ENCODE results near the gene EIF4G3.

DNA sequence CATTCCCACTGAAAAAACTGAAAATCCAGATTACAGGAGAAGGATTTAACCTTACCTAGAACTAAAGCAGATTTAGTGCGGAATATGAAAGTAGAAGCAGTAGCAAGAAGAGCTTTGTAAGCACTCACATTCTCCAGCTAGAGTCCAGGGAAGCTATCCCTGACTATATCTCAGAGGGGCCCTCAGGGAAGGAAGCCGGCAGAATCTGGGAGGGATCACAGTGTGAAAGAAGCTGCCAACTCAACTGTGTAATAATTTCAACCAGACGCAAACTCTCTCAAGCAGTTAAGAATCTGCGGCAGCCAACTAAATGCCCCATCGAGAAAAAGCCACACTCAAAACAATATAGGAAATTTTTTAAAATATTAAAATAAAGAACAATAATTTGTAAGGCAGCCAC, 163.8 kb downstream of the EIF4G3 start:
- TF ChIP-seq, protein P1, sequence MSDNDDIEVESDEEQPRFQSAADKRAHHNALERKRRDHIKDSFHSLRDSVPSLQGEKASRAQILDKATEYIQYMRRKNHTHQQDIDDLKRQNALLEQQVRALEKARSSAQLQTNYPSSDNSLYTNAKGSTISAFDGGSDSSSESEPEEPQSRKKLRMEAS (IDR thresholded peaks at IDR 0.05; ENCODE audit: insufficient read depth, insufficient read length): no peak
- TF ChIP-seq EZH2 (IDR thresholded peaks at IDR 0.05; ENCODE audit: borderline replicate concordance, low read depth, low read length, severe bottlenecking): no peak
- no peak for TF ChIP-seq CTCF (IDR thresholded peaks at IDR 0.05; ENCODE audit: extremely low read depth in 1 of 2, insufficient read depth in 1 of 2, low read depth in 1 of 2, low read length in 2 of 2)
- no peak for TF ChIP-seq POLR2AphosphoS5 (IDR thresholded peaks at IDR 0.05; ENCODE audit: insufficient read depth, low read depth, low read length)
- TF ChIP-seq POLR2A (IDR thresholded peaks at IDR 0.05; ENCODE audit: low read depth, low read length): no peak
- TF ChIP-seq GATA2 (IDR thresholded peaks at IDR 0.05; ENCODE audit: insufficient read depth, insufficient read length, low read depth, low read length): no peak
- TF ChIP-seq MYC (IDR thresholded peaks at IDR 0.05; ENCODE audit: low read depth, low read length): no peak
- TF ChIP-seq FOS (IDR thresholded peaks at IDR 0.05; ENCODE audit: borderline replicate concordance, insufficient read depth, low read length): no peak
- no peak for TF ChIP-seq JUN (IDR thresholded peaks at IDR 0.05; ENCODE audit: borderline replicate concordance, insufficient read depth, insufficient read length, low read depth)

Measured in endothelial cell of umbilical vein (primary cell).